Mesenchymal stem cell (in vitro differentiated cells and primary cell): ENCODE measurements around the gene CEP83.

Experiments used
- DNase-seq: peaks from one replicate; pipeline ENCODE4 v3.0.0-alpha.2; 2013
- H2AFZ ChIP-seq: one replicate; pipeline ENCODE4 v1.6.1; 2013; ENCODE audit warnings: low read depth, mild to moderate bottlenecking, control low read depth, inconsistent platforms, low read length, moderate library complexity
- H2AK5ac ChIP-seq: 2 replicates; pipeline ENCODE4 v1.6.1; 2013; ENCODE audit warnings: low read length, moderate library complexity, mild to moderate bottlenecking, inconsistent platforms; ENCODE audit not compliant: severe bottlenecking
- H2BK120ac ChIP-seq: one replicate; pipeline ENCODE4 v1.6.1; 2013; ENCODE audit warnings: low read depth, mild to moderate bottlenecking, inconsistent platforms, low read length, moderate library complexity
- H2BK12ac ChIP-seq, 2 experiments: one replicate each; pipeline ENCODE4 v1.6.1; 2013; ENCODE audit warnings: inconsistent platforms in 2 of 2, low read length in 2 of 2, mild to moderate bottlenecking in 2 of 2, moderate library complexity in 2 of 2, control low read depth in 1 of 2
- H2BK15ac ChIP-seq: one replicate; pipeline ENCODE4 v1.6.1; 2013; ENCODE audit warnings: mild to moderate bottlenecking, low read depth, inconsistent platforms; ENCODE audit not compliant: poor library complexity, severe bottlenecking
- H2BK5ac ChIP-seq: 2 replicates; pipeline ENCODE4 v1.6.1; 2013; ENCODE audit warnings: low read depth, mild to moderate bottlenecking, low read length, control low read depth, inconsistent platforms; ENCODE audit not compliant: poor library complexity, severe bottlenecking
- H3K14ac ChIP-seq, 2 experiments: one replicate each; pipeline ENCODE4 v1.6.1; 2013; ENCODE audit warnings: inconsistent platforms in 2 of 2, low read length in 2 of 2, control low read depth in 1 of 2, mild to moderate bottlenecking in 1 of 2, moderate library complexity in 1 of 2
- H3K18ac ChIP-seq, 2 experiments: one replicate each; pipeline ENCODE4 v1.6.1; 2013; ENCODE audit warnings: inconsistent platforms in 2 of 2, low read length in 2 of 2, control low read depth in 1 of 2, low read depth in 1 of 2, mild to moderate bottlenecking in 1 of 2
- H3K23ac ChIP-seq, 2 experiments: one replicate each; pipeline ENCODE4 v1.6.1; 2013; ENCODE audit warnings: inconsistent platforms in 2 of 2, low read length in 2 of 2, mild to moderate bottlenecking in 2 of 2, moderate library complexity in 2 of 2, control low read depth in 1 of 2
- H3K27ac ChIP-seq: 2 replicates; pipeline ENCODE4 v1.5.1; 2013; ENCODE audit warnings: mild to moderate bottlenecking, moderate library complexity, low read length, control low read depth, inconsistent platforms; ENCODE audit not compliant: poor library complexity, severe bottlenecking
- H3K27me3 ChIP-seq, 2 experiments: 2 replicates each; pipeline versions ENCODE4 v1.6.1 to v1.7.0; 2013; ENCODE audit warnings: low read length in 2 of 2, mild to moderate bottlenecking in 2 of 2, moderate library complexity in 2 of 2, control low read depth in 1 of 2, inconsistent platforms in 1 of 2; ENCODE audit not compliant: control insufficient read depth in 1 of 2, insufficient read depth in 1 of 2
- H3K36me3 ChIP-seq, 2 experiments: 2 replicates each; pipeline versions ENCODE4 v1.6.1 to v1.7.0; 2013; ENCODE audit warnings: low read length in 2 of 2, control low read depth in 1 of 2, inconsistent platforms in 1 of 2, low read depth in 1 of 2, mild to moderate bottlenecking in 1 of 2; ENCODE audit not compliant: insufficient read depth in 2 of 2, control insufficient read depth in 1 of 2
- H3K4ac ChIP-seq, 2 experiments: one replicate each; pipeline ENCODE4 v1.6.1; 2013; ENCODE audit warnings: inconsistent platforms in 2 of 2, low read length in 2 of 2, mild to moderate bottlenecking in 2 of 2, moderate library complexity in 2 of 2, control low read depth in 1 of 2, low read depth in 1 of 2
- H3K4me1 ChIP-seq: 2 replicates; pipeline ENCODE4 v1.6.1; 2013; ENCODE audit warnings: low read depth, low read length, control low read depth; ENCODE audit not compliant: control insufficient read depth, insufficient read depth
- H3K4me2 ChIP-seq: 2 replicates; pipeline ENCODE4 v1.6.1; 2013; ENCODE audit warnings: low read length, mild to moderate bottlenecking, inconsistent platforms; ENCODE audit not compliant: poor library complexity, severe bottlenecking
- H3K4me3 ChIP-seq, 2 experiments: 2 replicates each; pipeline versions ENCODE4 v1.5.1 to v1.7.0; 2013; ENCODE audit warnings: low read length in 2 of 2, mild to moderate bottlenecking in 2 of 2, control low read depth in 1 of 2, low read depth in 1 of 2; ENCODE audit not compliant: insufficient read depth in 1 of 2
- H3K79me1 ChIP-seq: replicated peaks from 2 replicates; pipeline ENCODE4 v1.6.1; 2013; ENCODE audit warnings: mild to moderate bottlenecking, control low read depth, low read length, inconsistent platforms; ENCODE audit not compliant: poor library complexity, severe bottlenecking
- H3K9ac ChIP-seq: 2 replicates; pipeline ENCODE4 v1.7.0; 2013; ENCODE audit warnings: mild to moderate bottlenecking, low read length, moderate library complexity
- H3K9me3 ChIP-seq: 2 replicates; pipeline ENCODE4 v1.7.0; 2013; ENCODE audit warnings: mild to moderate bottlenecking, low read length; ENCODE audit not compliant: control insufficient read depth
- H4K8ac ChIP-seq: one replicate; pipeline ENCODE4 v1.6.1; 2013; ENCODE audit warnings: inconsistent platforms, mild to moderate bottlenecking, low read length, moderate library complexity
- H4K91ac ChIP-seq: one replicate; pipeline ENCODE4 v1.6.1; 2013; ENCODE audit warnings: mild to moderate bottlenecking, low read length, inconsistent platforms
- WGBS: methylation state at CpG from one replicate; pipeline ENCODE4 v1.1.7; 2013; ENCODE audit warnings: mixed read lengths; 5-methylcytosine and 5-hydroxymethylcytosine counted together

Gene CEP83

DNA sequence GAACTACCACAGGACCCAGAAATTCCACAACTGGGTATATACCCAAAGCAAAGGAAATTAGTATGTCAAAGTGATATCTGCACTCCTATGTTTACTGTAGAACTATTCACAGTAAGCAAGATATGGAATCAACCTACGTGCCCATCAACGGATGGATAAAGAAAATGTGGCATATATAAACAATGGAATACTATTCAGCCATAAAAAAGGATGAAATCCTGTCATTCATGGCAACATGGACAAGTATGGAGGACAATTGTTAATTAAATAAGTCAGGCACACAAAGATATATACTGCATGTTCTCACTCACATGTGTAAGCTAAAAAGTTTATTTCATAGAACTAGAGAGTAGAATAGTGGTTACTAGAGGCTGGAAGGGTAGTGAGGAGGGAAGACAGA is 97.0 kb downstream of the CEP83 start:
- no peak overlapping the region for H4K91ac ChIP-seq
- no peak overlapping the region for H2BK5ac ChIP-seq
- H3K27me3 ChIP-seq: no peaks in the 10 kb centered on the region
- H3K14ac ChIP-seq: no peak overlapping the region
- no peaks in the 10 kb centered on the region for H3K4me1 ChIP-seq
- peaks cover 45% of the 10 kb centered on the region for H3K9me3 ChIP-seq
- H2BK15ac ChIP-seq: no peak overlapping the region
- no peak overlapping the region for H3K27ac ChIP-seq
- H3K18ac ChIP-seq: no peak overlapping the region
- DNase-seq: no peak
- H3K79me1 ChIP-seq: no peaks in the 10 kb centered on the region
- no peak overlapping the region for H2BK12ac ChIP-seq
- H2AK5ac ChIP-seq: no peak overlapping the region
- no peak overlapping the region for H3K4me2 ChIP-seq
- H3K23ac ChIP-seq: no peak overlapping the region
- WGBS: no CpG with 5 or more reads among the region's 2 CpGs
- H4K8ac ChIP-seq: no peak overlapping the region
- H3K4ac ChIP-seq: no peak overlapping the region
- no peak overlapping the region for H2AFZ ChIP-seq
- no peak overlapping the region for H2BK120ac ChIP-seq
- H3K36me3 ChIP-seq: peaks cover 0 to 4% of the 10 kb centered on the region in 2 experiments
- no peak overlapping the region for H3K9ac ChIP-seq
- no peak overlapping the region for H3K4me3 ChIP-seq

DNA sequence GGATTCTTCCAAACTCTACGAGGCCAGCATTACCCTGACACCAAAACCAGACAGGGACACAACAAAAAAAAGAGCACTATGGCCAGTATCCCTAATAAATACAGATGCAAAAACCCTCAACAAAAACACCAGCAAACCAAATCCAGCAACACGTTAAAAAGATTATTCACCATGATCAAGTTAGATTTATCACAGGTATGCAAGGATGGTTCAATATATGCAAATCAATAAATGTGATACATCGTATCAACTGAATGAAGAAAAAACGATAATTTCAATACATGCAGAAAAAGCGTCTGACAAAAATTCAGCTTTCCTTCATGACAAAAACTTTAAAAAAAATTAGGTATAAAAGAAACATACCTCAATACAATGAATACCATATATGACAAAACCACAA is 99.9 kb downstream of the CEP83 start:
- H2BK15ac ChIP-seq: no peak overlapping the region
- no peak overlapping the region for H3K4me3 ChIP-seq
- H3K23ac ChIP-seq: no peak overlapping the region
- no peak for DNase-seq
- H2AK5ac ChIP-seq: no peak overlapping the region
- no peak overlapping the region for H2BK5ac ChIP-seq
- H3K18ac ChIP-seq: no peak overlapping the region
- H3K4me1 ChIP-seq: no peaks in the 10 kb centered on the region
- H3K27me3 ChIP-seq: no peaks in the 10 kb centered on the region
- H3K27ac ChIP-seq: no peak overlapping the region
- 93% methylated on average over 4 of the region's 5 CpGs for whole genome bisulfite sequencing
- no peak overlapping the region for H2BK120ac ChIP-seq
- H4K8ac ChIP-seq: no peak overlapping the region
- no peak overlapping the region for H3K4ac ChIP-seq
- H2BK12ac ChIP-seq: no peak overlapping the region
- H3K9ac ChIP-seq: no peak overlapping the region
- no peak overlapping the region for H3K14ac ChIP-seq
- H3K79me1 ChIP-seq: no peaks in the 10 kb centered on the region
- H3K9me3 ChIP-seq: peaks cover 48% of the 10 kb centered on the region
- H3K36me3 ChIP-seq: peaks cover 0 to 4% of the 10 kb centered on the region in 2 experiments
- no peak overlapping the region for H4K91ac ChIP-seq
- no peak overlapping the region for H2AFZ ChIP-seq
- no peak overlapping the region for H3K4me2 ChIP-seq

DNA sequence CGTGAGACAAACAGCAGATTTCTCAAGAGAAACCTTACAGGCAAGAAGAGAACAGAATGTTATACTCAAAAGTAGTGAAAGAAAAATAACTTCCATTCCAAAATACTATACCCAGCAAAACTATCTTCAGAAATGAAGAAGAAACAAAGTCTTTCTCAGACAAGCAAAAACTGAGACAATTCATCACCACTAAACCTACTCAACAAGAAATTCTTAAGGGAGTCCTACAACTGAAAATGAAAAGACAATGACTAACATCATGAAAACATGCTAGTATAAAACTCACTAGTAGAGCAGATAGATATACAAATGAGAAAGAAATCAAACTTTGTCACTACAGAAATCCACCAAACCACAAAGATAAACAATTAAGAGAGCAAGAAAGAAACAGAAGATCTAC is 106.5 kb downstream of the CEP83 start:
- Histone ChIP-seq H2BK120ac (no peak overlapping the region), H3K4ac (no peak overlapping the region), H4K8ac (no peak overlapping the region), H3K14ac (no peak overlapping the region), H3K79me1 (peaks cover 6% of the 10 kb centered on the region), H4K91ac (no peak overlapping the region), H2BK5ac (no peak overlapping the region), H3K27me3 (no peaks in the 10 kb centered on the region), H3K23ac (no peak overlapping the region), H3K27ac (no peak overlapping the region), H2BK15ac (no peak overlapping the region), H3K18ac (no peak overlapping the region), H3K36me3 (peaks cover 12 to 15% of the 10 kb centered on the region in 2 experiments), H3K9ac (no peak overlapping the region), H3K4me1 (no peaks in the 10 kb centered on the region), H2AFZ (no peak overlapping the region), H3K9me3 (peaks cover 65% of the 10 kb centered on the region), H2BK12ac (no peak overlapping the region), H3K4me3 (no peak overlapping the region), H3K4me2 (no peak overlapping the region), H2AK5ac (no peak overlapping the region)
- WGBS: 100% methylated on average over 1 of the region's 1 CpG
- peak; percentile 24 for DNase-seq

DNA sequence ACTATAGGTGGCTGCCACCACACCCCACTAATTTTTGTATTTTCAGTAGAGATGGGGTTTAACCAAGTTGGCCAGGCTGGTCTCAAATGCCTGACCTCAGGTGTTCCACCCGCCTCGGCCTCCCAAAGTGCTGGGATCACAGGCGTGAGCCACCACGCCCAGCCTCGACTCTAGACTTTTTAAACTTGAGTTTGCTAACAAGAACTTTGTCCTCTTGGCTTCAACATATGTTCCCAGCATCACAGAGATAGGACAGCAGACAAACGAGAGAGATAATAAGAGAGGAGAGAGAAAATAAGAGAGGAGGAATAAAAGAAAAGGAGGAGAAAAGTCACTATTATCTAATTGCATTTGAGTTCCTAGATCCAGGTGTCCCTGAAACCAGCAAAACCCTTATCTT is 119.1 kb downstream of the CEP83 start:
- H2AFZ ChIP-seq: no peak overlapping the region
- H3K4me2 ChIP-seq: no peak overlapping the region
- H2BK5ac ChIP-seq: no peak overlapping the region
- WGBS: 100% methylated on average over 4 of the region's 6 CpGs
- H2BK15ac ChIP-seq: no peak overlapping the region
- H3K9me3 ChIP-seq: peaks cover 9% of the 10 kb centered on the region
- H3K4me3 ChIP-seq: no peak overlapping the region
- H4K8ac ChIP-seq: no peak overlapping the region
- peaks cover 0 to 7% of the 10 kb centered on the region in 2 experiments for H3K36me3 ChIP-seq
- no peak overlapping the region for H3K9ac ChIP-seq
- no peak overlapping the region for H3K14ac ChIP-seq
- no peak overlapping the region for H2BK12ac ChIP-seq
- H2AK5ac ChIP-seq: no peak overlapping the region
- no peak overlapping the region for H3K18ac ChIP-seq
- no peak overlapping the region for H3K23ac ChIP-seq
- no peak for DNase-seq
- no peak overlapping the region for H2BK120ac ChIP-seq
- H3K79me1 ChIP-seq: no peaks in the 10 kb centered on the region
- no peak overlapping the region for H4K91ac ChIP-seq
- H3K27ac ChIP-seq: no peak overlapping the region
- no peaks in the 10 kb centered on the region for H3K27me3 ChIP-seq
- no peak overlapping the region for H3K4ac ChIP-seq
- H3K4me1 ChIP-seq: no peaks in the 10 kb centered on the region
